A673 (cell line): ENCODE measurements around the gene OBSCN. TPM values are rescaled to one million over a fixed set of nuclear protein-coding genes. Genes with fewer than 3 reads are reported as not detected.

Experiments
- BruUV-seq: library from RNA; stranded (reverse); fragments of 400-500 nt; replicated peaks from 2 replicates; lab custom pipeline; 2021; lab: Mats Ljungman, UMichigan
- CTCF ChIA-PET: fragments of 300-600 bp; sonication (Branson Sonifier 250); formaldehyde crosslinking; loops from one replicate; lab custom pipeline; 2022; ENCODE audit warnings: antibody characterized with exemption; lab: Charles Lee
- POLR2A ChIA-PET: fragments of 300-600 bp; sonication (Branson Sonifier 250); formaldehyde crosslinking; loops from one replicate; lab custom pipeline; 2022; ENCODE audit warnings: antibody characterized with exemption; ENCODE audit not compliant: low non-redundant PET; lab: Charles Lee
- DNase-seq: peaks from one replicate; pipeline ENCODE4 v3.0.0-alpha.2; 2015; ENCODE audit warnings: low spot score
- H3K27ac ChIP-seq: fragments of 200-600 bp; sonication (generic); 2 replicates; pipeline ENCODE4 v1.5.1; 2016; ENCODE audit warnings: mixed run types, low read depth, mild to moderate bottlenecking, mixed read lengths, antibody characterized with exemption, low read length; ENCODE audit not compliant: poor library complexity, severe bottlenecking
- H3K27me3 ChIP-seq: fragments of 200-600 bp; sonication (generic); replicated peaks from 2 replicates; pipeline ENCODE4 v1.6.1; 2017; ENCODE audit warnings: mixed run types, low read depth, mild to moderate bottlenecking, mixed read lengths, antibody characterized with exemption, low read length; ENCODE audit not compliant: insufficient read depth, poor library complexity
- H3K36me3 ChIP-seq: fragments of 200-600 bp; sonication (generic); 2 replicates; pipeline ENCODE4 v1.6.1; 2016; ENCODE audit warnings: mixed run types, mild to moderate bottlenecking, mixed read lengths, antibody characterized with exemption, low read length; ENCODE audit not compliant: insufficient read depth, poor library complexity, severe bottlenecking
- H3K4me1 ChIP-seq: fragments of 200-600 bp; sonication (generic); 2 replicates; pipeline ENCODE4 v1.6.1; 2017; ENCODE audit warnings: mixed run types, mild to moderate bottlenecking, mixed read lengths, antibody characterized with exemption, low read length; ENCODE audit not compliant: insufficient read depth, poor library complexity, severe bottlenecking
- H3K4me3 ChIP-seq: fragments of 200-600 bp; sonication (generic); 2 replicates; pipeline ENCODE4 v1.5.1; 2016; ENCODE audit warnings: low read depth, mixed run types, mild to moderate bottlenecking, mixed read lengths, low read length; ENCODE audit not compliant: poor library complexity, severe bottlenecking
- H3K9me3 ChIP-seq: fragments of 200-600 bp; sonication (generic); 2 replicates; pipeline ENCODE4 v1.6.1; 2016; ENCODE audit warnings: mixed run types, low read depth, mild to moderate bottlenecking, mixed read lengths, antibody characterized with exemption, low read length; ENCODE audit not compliant: poor library complexity, severe bottlenecking
- CTCF ChIP-seq: fragments of 300-800, 200-600 bp; sonication (generic); conservative IDR thresholded peaks from 2 replicates; pipeline ENCODE4 v1.5.1; 2017; ENCODE audit warnings: low read depth, mild to moderate bottlenecking, antibody characterized with exemption, low read length, moderate library complexity, mixed read lengths
- EZH2 ChIP-seq: fragments of 200-600 bp; sonication (generic); IDR thresholded peaks from 2 replicates; pipeline ENCODE4 v1.6.1; 2017; ENCODE audit warnings: borderline replicate concordance, low read depth, mild to moderate bottlenecking, mixed read lengths, antibody characterized with exemption, low read length; ENCODE audit not compliant: poor library complexity, severe bottlenecking
- intact Hi-C: fragments of 100-400 bp; cut with micrococcal nuclease; formaldehyde crosslinking; loops from one replicate; pipeline ENCODE4 v1.10.0; 2022; ENCODE audit not compliant: unreplicated experiment
- microRNA-seq: library from miRNA; unstranded; fragments of <30 nt; microRNA quantifications from one replicate; pipeline ENCODE4 v1.2.0, GENCODE V29; 2021
- total RNA-seq: library from RNA; stranded (reverse); gene quantifications from 2 replicates; pipeline ENCODE4 v1.2.3, GENCODE V29; 2021

Gene OBSCN
- total RNA-seq, 1 experiment from 2014 or later, result 37.7 TPM

DNA sequence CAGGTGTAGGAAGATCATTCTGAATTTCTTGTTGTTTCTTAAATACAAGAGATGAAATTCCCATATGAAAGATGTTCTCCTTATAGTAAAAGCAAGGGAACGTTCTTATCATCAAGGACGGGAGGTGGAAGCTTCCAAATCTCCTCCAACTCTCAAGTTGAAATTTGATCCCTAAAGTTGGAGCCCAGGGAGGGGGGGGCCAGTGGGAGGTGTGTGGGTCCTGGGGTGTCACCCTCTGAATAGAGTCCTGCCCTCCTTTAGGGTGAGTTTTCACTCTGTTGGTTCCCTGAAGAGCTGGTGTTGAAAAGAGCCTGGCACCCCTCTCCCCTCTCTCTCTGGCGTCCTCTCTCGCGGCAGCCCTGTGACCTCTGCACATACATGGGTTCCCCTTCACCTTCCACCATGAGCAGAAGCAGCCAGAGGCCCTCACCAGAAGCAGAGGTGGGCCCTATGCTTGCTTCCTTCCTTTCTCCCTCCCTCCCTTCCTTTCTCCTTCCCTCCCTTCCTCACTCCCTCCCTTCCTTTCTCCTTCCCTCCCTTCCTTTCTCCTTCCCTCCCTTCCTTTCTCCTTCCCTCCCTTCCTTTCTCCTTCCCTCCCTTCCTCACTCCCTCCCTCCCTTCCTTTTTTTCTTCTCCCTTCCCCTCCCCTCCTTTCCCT lies 218.8 kb downstream of the OBSCN start:
- DNase-seq, result no peak
- no peak overlapping the region for H3K4me3 ChIP-seq
- H3K9me3 ChIP-seq, result no peaks in the 10 kb centered on the region
- ChIA-PET POLR2A (interaction anchor here (1.2 kb wide), 1 partner anchor 31 kb away, joined by 6 read pairs; no protein-coding TSS in a partner anchor), CTCF (no interaction called here)
- intact Hi-C loops, result no loop called here
- H3K4me1 ChIP-seq, result no peaks in the 10 kb centered on the region
- no peak for TF ChIP-seq CTCF
- no TSS peak for BruUV-seq
- H3K27me3 ChIP-seq, result no peaks in the 10 kb centered on the region
- no peak overlapping the region for H3K27ac ChIP-seq
- H3K36me3 ChIP-seq, result no peaks in the 10 kb centered on the region

- TF ChIP-seq EZH2, result no peak
- no peak for TF ChIP-seq CTCF
- Histone ChIP-seq H3K36me3 (no peaks in the 10 kb centered on the region), H3K9me3 (no peaks in the 10 kb centered on the region), H3K27me3 (no peaks in the 10 kb centered on the region), H3K27ac (no peak overlapping the region), H3K4me3 (no peak overlapping the region), H3K4me1 (no peaks in the 10 kb centered on the region)
- no peak for DNase-seq
- ChIA-PET POLR2A (no interaction called here), CTCF (no interaction called here)
- intact Hi-C loops, result no loop called here
- no TSS peak for BruUV-seq
These were observed 220.6 kb downstream of the OBSCN start for GRCh38 chr1:228428412-228428811.

Small RNA genes lying within 50 kb of the gene (microRNA-seq; reads per million reads assigned to microRNA genes)
- not detected for gene MIR6742

Other genes starting within 250 kb of the OBSCN start
- gene WNT3A, start 201.0 kb upstream of the OBSCN start, total RNA-seq, result not detected in 2 replicates
- gene ARF1, start 125.3 kb upstream of the OBSCN start, total RNA-seq, result 395 and 397 TPM in 2 replicates
- 27.5 and 27.6 TPM in 2 replicates for gene C1orf35, start 104.7 kb upstream of the OBSCN start, total RNA-seq
- gene MRPL55, start 98.7 kb upstream of the OBSCN start, total RNA-seq, result 60.4 and 70.8 TPM in 2 replicates
- 128 and 130 TPM in 2 replicates for gene GUK1, start 67.8 kb upstream of the OBSCN start, total RNA-seq
- 0.97 and 1.3 TPM in 2 replicates for gene GJC2, start 58.1 kb upstream of the OBSCN start, total RNA-seq
- 10.6 and 12.1 TPM in 2 replicates for gene IBA57, start 42.2 kb upstream of the OBSCN start, total RNA-seq
- gene TRIM11, start 198.8 kb downstream of the OBSCN start, total RNA-seq, result 41.8 and 46.6 TPM in 2 replicates
- 0.54 and 0.72 TPM in 2 replicates for gene TRIM17, start 208.8 kb downstream of the OBSCN start, total RNA-seq